SKM-1 (cell line): ENCODE results near the gene CCM2.
"Not testable (repeated sequence)": the region's sequence is repeated elsewhere in the genome, so short reads cannot be mapped to it uniquely, and the experiment has no call there.

Experiments
- DNase-seq: peaks from one replicate; lab custom pipeline; 2025; ENCODE audit not compliant: unreplicated experiment; lab: John Stamatoyannopoulos, UW

Gene CCM2

DNA sequence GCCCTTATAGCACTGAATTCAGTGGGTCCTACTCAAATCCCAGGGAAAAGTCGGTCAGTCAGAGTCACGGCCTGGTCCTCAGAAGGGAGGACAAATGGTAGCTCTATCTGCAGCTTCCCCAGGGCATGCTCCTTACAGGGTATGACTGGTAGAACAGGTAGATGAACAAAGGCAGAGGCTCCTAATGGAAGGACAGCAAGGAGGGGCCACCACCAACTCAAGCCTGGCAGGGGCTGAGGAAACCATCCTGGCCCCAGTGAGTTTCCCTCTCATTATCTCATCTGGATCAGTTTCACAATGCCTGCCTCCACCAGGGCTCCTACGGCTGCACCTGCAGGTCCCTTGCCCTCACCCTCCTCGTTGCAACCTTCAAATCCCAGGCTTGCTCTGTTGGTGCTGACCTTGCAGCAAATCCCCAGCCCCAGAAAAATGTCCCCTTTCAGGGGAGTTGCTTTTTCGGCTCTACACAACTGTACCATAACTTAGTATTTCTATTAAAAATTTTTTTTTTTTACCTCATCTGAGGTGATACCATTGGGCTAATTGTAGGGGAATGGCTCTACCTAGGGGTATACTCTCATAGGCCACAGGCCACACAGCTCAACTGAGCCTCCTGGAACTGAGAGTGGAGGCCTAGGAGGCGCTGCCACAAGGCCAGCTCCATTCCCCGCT, 18.8 kb upstream of the CCM2 start:
- DNase-seq = no peak

DNA sequence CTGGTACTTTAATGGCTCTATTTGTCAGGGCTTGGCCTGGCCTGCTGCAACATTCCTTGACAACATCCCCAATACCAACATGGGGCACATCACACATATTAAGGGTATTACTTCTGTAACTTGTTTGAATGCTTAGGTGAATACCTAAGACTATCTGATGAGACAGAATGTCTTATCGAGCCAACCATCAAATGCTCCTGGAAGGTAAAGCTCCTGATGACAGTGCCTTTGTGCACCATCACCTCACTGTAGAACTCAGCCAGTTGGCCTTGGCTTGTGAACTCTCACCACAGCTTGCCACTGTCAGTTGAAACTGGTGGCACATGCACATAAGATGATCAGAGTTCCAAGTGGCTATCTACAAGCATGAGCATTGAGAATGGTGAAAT, 17.5 kb upstream of the CCM2 start:
- no peak for DNase-seq

DNA sequence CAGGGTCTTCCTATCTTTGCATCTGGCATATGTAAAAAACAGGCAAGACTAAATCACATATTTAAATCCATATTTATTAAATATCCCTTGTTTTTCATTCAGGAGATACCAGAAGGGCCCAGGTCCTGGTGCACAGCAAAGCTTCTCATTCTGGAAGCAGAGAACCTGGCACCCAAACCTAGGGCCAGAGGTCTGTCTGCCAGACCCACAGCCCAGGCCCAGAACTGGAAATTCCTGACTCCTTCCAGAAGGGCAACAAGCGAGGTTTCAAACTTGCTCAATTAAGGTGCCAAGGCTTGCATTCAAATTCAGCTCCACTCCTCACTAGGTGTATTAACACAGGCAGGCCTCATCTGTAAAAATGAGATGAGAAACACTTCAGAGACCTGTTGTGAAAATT, 17.0 kb upstream of the CCM2 start:
- DNase-seq = no peak

DNA sequence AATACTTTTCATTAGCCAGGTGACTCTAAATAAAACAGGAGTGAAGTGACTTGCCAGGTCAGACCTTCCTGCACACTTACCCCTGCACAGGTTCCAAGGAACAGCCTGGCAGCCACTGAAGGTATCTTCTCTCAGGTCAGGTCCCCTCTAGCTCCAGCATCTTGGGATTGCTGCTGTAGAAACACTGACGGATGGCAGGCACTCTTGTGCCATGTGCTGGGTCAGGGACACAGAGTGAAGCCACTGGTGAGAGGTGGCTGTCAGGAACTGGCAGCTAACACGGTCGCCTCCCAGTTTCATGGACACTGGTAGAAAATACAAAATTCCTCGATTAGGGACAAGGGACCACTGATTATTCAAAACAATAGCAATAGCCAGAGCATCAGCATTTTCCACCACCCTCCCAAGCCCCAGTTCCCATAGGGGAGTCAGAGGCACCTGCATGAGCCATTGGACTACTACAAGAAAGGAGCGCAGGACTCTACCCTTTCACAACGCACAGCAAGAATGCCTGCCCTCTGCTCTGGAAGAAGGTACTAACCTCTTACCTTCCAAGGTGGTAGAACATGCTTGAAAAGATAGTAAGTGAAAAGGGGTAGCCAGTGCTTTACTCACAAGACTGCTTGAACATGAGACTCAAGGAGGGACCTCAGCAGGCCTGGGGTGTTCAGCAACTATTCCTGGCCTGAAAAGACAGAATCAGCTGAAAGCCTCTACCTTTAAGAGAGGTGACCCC, 16.1 kb upstream of the CCM2 start:
- DNase-seq = no peak

GRCh38 chr7:44984478-44984758, 15.6 kb upstream of the CCM2 start:
- DNase-seq = no peak

GRCh38 chr7:44985033-44985695, 14.8 kb upstream of the CCM2 start:
- no peak for DNase-seq

DNA sequence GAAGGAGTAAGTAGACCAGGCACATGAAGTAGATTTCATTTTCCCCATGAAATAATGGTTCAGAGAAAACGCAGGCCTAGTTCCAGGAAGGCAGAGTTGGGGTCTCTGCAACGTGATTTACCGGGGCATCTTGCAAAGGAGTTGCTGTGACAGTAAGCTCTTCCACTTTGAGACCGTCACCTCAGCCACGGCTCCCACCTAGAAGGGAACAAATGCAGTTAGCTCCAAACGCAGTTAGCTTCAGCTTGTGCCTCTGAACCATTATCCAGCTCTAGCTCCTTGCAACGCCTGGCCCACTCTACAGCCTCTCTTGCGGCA, 14.1 kb upstream of the CCM2 start:
- no peak for DNase-seq

DNA sequence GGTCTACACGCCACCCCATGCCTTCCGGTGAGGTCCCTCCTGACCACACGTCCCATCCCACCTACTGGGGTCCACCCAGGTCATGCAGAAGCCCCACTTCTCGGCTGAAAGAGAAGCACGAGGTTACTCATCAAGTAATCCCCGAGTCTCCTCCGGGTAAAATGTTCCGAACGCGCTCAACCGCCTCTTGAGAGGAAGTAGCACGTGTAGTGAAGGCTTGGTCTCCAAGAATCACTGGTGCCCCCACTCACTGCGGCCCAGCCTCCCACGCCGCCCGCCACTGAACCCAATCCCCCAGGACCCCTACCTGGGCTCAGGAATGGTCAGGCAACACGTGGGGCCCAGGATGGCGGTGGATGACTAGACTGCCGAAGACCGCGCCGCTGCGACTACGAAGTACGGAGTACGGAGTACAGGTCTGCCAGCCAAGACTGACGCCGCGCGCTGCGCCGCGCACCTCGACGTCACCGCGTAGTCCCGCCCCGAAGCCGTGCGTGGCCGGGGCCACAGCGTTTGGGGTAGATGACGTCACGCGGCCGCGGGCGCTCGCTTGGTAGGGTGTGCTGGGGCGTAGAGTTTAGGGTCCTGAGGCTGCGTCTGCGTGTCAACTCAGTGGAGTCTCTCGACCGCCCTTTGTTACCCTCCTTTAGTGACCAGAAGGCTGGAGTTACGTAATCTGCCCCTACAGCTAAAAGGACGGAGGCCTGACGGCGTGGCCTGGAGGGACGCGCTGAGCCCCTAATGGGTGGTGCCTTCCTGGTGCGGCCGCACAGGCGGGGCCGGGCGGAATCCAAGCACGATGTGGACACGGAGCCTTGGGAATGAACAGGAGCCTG, 13.6 kb upstream of the CCM2 start:
- DNase-seq = peak; percentile 86

DNA sequence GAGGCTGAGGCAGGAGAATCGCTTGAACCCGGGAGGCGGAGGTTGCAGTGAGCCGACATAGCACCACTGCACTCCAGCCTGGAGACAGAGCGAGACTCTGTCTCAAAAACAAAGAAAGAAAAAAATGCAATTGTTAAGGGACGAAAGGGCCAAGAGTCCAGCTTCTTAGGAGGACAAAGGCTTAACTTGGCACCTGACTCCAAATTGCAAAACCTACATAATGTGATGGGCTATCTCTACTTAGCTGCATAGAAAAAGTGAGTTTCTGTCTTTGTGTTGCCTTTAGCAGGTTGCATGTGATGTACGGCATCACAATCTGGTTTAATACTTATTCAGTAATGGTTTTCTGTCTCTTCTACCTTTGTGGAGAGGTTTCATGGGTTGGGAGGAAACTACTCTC, 12.5 kb upstream of the CCM2 start:
- no peak for DNase-seq

GRCh38 chr7:44987996-44988395, 12.0 kb upstream of the CCM2 start:
- DNase-seq = no peak

- DNase-seq = no peak
Measured at GRCh38 chr7:44988701-44989100, 11.3 kb upstream of the CCM2 start.

DNA sequence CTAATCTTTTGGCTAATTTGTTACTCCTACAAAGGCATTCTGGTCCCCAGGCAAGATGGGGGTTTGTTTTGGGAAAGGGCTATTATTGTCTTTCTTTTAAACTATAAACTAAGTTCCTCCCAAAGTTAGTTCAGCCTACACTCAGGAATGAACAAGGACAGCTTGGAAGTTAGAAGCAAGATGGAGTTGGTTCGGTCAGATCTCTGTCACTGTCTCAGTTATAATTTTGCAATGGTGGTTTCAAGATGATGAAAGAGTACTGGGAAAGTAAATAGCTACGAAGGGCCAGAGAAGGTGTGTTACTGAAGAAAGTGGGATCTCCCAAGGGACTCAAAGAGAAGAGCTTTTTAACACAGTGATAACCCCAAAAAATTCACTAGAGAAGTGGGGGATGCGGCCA, 10.9 kb upstream of the CCM2 start:
- no peak for DNase-seq

GRCh38 chr7:44990109-44991023, 9.6 kb upstream of the CCM2 start:
- DNase-seq = no peak

- DNase-seq = not testable (repeated sequence)
Measured at GRCh38 chr7:44992004-44992795, 7.8 kb upstream of the CCM2 start.

DNA sequence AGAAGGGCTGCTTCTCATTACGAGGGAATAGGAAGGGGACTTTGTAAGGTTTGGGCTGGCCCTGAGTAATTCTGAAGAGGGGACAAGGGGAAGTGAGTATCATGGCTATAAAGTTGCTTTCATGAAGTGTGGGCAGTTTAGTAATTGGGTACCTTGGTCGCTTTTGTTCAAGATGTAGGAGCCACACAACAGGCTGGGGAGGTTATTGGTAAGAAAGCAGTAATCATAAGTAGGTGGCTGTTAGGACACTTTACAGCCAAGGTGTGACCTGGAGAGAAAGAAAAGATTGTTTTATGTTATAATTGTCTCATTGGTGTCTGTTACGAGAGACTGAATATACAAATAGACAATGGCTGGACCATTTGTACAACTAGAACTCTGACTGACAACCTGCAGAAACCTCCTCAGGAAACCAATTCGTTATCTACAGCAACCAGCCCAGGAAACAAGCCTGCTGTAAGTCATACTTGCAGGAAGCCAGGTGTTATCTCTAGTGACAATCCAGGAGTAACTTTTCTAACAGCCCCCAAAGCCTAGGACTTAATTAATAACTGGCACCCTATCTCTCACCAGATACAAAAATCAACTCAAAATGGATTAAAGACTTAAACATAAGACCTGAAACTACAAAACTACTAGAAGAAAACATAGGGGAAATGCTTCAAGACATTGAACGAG, 5.0 kb upstream of the CCM2 start:
- no peak for DNase-seq

GRCh38 chr7:44995555-44996493, 4.2 kb upstream of the CCM2 start:
- DNase-seq = no peak

DNA sequence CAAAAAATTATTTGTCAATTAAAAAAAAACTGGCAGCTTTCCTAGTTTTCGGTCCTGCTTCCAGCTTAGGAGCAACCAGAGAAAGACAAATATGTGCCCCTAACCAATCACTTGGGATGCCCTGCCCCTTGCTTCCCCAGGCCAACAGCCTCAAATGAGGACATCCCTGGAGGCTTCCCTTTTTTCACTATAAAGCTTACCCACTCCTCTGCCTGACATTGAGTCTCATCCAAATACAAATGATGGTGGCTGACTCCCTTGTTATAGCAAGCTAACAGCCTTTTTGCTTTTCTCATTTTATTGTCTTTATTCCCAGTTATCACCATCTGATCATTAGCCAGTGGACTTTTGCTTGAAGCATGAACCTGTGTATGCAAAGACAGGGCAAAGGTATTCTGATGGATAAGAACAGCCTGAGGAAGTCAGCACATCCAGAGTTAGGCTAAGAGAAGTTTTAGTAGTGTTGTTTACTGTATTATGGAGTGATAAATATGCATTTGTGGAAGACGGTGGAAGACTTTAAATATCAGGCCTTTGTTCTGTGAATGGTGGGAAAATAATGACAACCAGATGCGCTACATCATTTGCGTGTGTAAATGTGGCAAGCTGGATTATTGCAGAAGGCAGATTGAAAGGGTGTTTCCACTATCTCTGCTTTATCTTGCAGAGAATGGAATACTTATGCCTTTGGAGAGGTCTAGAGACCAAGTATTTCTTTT, 1.7 kb upstream of the CCM2 start:
- DNase-seq = peak; percentile 15
